Eye (tissue), 1 donor: Measurements from ENCODE around the gene PTTG1IP.
"Not testable (repeated sequence)": the region's sequence is repeated elsewhere in the genome, so short reads cannot be mapped to it uniquely, and the experiment has no call there.

Experiments used
- DNase-seq: peaks from one replicate; pipeline ENCODE4 v3.0.0-alpha.2; 2015

PTTG1IP gene

DNA sequence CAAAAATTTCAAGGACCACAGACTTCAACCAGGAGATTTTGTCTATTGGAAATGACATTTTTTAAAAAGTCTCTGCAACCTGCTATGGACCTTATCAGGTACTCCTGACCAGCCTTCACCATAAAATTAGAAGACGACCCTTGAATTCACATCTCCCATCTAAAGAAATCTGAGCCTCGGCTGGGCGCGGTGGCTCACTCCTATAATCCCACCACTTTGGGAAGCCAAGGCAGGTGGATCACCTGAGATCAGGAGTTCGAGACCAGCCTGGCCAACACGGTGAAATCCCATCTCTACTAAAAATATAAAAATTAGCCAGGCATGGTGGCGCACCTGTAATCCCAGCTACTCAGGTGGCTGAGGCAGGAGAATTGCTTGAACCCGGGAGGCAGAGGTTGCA lies 5.7 kb upstream of the PTTG1IP start:
- DNase-seq, result not testable (repeated sequence)

DNA sequence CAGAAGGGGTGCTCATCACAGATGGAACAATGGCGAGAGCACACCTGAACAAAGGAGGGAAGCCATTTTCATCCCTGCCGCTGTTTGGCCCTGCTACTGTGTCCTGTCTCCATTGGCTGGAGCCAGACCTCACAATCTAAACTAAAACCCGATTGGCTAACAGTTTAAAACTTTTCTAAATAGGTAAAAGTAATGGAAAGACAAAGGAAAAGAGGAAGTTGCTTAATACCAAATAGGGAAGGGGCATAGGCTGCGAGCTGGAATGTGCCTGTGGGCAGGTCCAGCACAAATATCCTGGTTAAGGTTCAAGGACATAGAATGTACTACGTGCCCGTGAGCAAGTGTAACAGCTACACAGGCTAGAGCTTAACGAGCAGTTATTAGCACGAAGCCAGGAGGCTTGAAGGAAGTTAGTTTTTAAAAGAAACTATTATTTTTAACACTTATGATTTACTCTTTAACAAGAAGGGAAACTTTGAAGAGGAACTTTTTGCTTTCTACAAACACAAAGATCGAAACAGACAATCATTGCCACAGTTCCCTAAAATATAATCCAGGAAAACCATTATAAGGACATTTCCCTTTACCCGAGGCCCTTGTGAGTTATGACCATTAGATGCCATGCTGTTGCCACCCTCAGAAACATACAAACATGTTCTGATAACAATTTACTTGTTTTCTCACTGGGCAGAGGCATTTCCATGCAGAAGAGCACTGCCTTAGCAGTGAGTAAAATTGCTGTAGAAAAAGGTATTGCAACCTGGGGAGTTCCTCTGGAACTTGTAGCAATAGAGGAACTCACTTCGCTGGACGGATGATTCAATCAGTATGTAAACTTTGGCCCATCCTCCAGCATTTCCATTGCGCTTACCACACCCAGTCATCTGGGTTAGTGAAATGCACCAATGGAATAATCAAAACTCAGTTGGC lies 4.8 kb upstream of the PTTG1IP start:
- no peak for DNase-seq

DNA sequence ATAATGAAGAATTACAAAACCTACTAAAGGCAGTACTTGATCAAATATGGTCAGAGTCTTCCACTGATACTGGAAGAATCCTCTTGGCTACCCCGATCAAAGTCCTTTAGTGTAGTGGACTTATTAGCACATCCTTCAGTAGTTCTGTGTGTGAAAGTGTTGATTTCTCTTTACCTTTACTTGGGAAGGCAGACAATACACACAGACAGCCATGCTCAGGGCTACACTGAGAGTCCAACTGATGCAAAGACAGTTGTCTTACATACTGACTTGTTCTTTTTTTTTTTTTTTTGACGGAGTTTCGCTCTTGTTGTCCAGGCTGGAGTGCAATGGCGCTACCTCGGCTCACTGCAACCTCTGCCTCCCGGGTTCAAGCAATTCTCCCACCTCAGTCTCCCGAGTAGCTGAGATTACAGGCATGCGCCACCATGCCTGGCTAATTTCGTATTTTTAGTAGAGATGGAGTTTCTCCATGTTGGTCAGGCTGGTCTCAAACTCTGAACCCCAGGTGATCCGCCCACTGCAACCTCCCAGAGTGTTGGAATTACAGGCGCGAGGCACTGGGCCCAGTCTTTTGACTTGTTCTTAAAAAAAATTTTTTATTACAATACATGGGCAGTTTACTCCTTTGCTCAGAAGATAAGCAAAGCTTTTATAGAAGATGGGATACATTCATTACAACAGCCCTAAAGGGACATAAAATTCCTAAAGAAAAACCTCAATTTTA lies 3.5 kb upstream of the PTTG1IP start:
- DNase-seq, result no peak

DNA sequence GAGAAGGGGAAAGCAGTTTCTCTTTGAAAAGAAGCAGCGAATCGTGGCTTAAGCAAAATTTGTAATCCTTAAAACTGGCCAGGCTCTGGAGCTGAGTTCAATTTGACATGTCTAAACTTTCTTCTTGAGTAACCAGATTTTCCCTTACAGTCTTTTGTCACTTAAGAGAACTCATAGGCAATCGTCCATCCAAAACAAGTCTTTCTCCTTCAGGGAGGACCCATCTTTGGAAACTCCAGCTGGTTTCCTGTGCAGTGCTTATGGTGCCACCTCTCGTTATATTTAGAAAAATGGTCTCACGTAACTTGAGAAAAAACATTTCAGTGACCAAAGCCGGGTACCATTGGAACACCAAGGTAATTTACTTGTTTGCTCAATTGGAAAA lies 1.8 kb upstream of the PTTG1IP start:
- DNase-seq, result peak; percentile 54

DNA sequence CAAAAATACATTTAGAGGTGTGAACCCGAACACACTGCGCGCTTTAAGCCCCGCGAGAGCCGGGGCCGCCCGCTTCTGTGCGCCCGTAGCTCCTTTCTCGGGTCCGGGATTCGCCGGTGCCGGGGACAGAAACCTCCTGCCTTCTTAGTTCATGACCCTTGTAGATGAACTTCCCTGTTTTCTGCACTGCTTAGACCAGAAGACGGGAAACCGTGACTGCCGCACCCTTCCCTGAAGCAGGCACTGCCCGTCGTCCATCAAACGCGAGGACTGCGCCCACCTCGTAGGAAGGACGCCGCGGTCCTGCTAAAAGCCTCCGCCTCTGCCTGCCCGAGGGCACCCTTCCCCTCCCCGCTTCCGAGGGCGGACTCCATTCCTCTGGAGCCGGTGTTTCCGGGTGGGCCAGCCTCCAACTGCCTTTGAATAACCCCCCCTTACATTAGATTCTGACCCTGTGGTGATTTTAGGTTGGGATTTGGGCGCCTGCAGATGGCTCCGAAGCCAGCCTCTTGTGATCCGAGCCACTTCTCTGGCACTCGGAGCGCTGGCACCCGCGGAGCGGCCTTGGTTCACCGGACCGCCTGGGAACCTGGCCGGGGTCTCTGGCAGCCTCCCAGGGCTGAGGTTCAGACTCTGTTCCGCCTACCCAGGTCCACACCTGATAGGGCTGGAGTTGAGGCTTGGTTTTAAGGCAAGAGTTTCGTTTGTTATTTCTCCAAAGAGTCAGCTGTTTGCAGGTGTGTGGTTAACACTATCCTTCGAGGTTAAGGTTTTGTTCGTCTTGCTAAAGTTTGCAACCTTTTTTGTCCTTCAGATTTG lies 1.2 kb upstream of the PTTG1IP start:
- DNase-seq, result no peak

DNA sequence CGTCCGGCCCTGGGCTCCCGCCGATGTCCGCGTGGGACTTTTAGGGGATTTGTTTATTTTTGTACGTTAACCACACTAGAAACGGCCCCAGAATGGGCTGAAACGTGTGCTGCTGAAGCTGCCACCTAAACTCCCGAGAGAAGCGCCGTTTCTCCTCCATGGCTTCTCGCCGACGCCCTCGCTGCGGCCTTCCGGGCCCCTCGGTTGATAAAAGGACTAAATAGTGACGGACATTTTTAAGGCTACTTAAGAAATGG lies 678 bp upstream of the PTTG1IP start:
- no peak for DNase-seq

DNA sequence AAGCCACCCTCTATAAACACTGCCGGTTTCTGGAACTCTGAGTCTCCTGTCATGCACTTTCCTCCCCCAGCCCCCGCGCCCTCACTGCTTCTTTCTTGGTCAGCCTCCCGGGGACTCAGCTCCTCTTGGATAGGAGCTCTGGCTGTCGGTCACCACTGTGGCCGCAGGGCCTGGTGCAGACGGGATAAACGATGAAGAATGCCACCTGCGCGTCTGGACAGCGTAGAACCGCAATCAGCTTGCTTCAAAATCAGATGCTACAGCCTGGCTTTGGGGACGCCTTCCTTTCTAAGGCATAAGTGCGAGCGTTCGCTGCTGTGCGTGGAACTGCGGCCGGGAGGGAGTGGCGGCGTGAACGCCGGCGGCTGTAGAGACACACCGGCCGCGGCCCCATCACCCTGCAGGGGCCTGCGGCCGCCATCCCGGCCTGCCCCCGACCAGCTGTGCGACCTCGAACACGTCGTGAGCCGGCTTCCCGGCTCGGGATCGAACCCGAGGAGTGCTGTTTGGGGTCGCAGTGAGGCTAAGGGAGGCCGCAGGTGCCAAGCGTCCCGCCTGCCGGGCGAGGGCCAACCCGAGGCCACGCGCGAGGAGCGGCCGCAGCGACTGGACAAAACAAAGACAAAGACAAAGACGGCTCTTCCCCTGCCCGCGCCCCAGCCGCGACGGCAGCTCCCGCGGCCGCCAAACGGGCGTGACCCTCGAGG lies 688 bp downstream of the PTTG1IP start:
- peak; percentile 73 for DNase-seq

DNA sequence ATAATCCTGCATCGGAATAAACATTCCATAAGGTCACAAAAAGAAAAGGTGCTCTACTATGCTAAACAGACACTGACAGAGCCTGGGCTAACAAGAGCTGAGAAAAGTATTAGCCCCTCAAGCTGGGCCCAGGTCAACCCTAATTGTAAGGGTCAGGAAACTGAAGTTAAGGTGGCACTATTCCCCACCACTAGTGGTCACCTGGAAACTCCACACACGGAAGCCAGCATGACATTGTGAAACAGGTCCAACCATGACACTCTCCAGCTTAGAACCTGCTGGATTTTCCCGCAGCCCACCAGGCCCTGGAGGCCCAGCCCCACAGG lies 1.2 kb downstream of the PTTG1IP start:
- DNase-seq, result no peak

DNA sequence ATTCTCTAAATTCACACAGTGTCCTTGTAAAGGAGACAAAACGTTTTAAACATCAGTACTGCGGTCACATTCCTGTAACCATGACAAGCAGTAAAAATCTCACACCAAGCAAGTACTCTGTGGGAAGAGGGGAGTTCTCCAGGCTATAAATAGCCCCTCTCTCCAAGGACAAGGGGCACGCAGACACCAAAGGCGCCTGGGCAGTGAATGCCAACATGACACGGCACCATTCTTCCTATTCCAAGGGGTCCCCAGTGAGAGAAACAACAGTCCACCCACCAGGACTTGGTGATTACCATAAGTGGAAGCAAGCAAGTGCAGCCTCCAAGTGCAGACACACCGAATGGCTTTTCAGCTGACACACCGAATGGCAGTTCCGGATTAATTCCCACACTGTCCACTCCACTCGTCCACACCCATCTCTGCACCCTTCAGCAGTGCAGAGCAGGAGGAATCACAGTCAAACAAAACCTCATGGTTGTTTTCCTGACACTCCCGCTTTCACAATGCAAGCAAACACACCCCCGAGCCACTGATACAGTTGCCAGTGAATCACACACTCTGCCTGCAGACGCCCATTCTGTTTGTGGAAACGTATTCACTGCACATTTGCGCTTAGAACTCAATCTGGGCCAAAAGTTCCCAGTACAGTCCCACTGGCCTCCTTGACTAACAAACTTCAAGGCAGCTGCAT lies 1.8 kb downstream of the PTTG1IP start:
- DNase-seq, result peak; percentile 10

DNA sequence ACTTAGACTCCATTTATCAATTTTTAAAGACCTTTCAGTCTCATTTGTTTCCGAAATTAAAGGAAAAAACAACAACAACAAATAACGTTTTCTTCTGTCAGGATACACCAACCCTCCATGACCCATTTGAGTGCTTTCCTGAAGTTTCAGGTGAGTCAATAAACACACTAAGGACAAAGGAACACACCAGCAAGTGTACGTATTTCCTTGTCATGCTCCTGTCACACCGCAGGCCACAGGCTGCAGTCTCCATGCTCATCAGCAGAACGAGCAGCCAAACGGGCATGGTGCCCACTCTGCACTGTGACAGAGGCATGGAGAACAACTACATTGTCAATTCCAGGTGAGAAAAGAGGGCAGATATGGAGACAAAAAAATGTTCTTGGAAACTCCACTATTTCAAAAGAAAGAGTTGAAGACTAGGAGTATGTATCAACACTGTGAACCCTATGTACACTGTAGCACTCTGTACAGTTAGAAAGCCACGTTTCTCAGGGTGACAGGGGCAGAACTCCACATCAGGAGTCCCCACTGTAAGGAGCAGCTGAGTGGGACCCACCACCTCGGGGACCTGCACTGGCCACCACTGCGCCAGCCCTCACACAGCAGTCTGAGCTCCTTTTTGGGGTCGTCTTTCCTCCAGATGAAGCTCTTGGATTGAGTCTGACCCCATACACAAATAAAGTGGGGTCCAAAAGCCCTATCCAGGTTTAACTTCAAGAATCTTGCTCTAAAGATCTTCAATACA lies 2.6 kb downstream of the PTTG1IP start:
- DNase-seq, result no peak

DNA sequence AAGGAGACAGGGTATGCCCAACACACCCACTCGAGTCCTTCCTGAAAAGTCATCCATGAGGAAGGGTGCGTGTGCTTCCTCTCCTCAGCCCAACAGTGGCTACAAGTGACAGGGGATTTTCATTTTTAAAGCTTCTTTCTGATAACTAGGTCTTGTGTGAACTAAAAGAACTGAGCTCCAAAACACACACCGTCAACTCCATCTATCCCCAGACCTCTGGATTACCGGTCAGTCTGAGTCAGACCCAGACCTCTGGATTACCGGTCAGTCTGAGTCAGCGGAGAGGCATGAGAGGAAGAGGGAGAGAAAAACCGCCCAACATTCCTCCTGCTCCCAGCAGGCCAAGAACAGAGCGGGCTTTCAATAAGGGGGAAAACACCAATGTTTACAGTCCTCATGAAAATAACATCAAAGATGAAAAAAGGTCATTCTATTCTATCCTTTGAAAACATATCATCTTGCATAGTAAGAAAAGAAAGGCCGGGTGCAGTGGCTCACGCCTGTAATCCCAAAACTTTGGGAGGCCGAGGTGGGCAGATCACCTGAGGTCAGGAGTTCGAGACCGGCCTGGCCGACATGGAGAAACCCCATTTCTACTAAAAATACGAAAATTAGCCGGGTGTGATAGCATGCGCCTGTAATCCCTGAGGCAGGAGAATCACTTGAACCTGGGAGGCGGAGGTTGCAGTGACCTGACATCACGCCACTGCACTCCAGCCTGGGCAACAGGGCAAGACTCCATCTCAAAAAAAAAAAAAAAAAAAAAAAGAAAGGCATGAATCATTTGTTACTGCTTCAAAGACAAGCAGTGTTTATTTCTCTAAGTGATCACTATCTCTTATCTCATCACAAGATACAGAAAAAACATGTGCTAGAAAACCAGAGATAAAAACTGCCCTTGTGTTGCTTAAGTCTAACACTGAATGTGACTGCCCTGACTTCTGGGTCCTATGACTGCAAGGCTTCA lies 3.4 kb downstream of the PTTG1IP start:
- DNase-seq, result peak; percentile 23

DNA sequence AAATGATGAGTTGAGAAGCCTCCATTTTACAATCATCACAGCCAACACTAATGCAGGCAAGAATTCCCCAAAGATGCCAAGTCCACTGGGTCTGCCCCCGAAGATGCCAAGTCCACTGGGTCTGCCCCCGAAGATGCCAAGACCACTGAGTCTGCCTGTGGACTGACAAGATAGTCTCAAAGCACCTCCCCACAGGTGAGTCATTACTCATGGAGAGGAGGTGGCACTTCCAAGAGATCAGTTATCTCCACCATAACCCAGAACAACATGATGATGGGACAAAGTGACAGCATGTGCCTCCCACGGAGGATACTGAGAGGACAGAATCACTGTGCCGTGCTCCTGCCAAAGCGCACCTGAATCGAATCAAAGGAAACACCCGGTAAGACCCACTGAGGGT lies 4.8 kb downstream of the PTTG1IP start:
- DNase-seq, result no peak

DNA sequence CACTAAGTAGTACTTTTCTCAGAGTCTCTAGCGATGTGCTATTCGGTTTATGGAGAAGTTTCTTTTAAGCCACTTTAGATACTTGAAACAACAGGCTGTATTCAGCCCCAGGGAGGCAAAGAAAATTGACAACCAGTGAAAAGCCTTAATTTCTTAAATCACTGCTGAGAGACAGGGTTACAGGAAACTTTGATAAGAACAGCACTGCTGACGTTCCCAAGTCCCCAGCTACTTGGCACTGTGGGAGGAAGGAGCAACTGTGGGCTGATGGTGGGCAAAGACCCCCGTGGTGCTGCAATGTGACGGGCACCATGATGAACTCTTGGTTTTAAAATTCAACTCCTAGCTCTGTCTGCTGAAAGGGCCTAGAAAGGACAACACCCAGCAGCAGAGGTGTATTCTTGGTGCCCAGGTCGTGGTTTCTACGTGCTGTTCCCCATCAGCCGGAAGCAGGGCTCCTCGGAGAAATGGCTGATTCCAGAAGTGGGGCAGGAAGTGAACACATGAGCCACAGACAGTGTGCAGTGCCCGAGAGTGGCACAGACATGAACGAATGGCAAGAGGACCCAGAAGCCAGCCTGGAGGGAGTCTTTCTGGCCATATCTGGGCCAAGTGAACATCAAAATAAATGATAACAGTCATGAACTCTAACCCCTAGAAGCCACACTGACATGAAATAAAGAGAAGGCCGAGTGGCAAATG lies 5.3 kb downstream of the PTTG1IP start:
- DNase-seq, result no peak

DNA sequence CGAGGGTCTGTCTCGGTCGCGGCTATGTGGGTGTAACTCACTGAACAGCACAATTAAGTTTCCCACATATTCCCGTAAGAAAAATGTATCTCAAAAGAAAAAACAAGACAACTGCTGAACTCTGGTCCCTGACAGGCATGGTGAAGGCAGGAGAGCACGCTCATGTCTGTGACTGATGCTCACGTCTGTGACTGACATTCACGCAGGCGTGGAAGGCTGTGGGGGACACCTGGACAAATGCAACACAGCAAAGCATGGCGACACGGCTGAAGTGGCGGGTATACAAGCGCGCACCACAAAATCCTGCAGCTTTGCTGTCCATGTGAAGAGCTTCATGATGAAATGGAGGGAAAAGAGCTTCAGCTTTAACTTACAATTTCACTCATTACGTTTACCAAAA lies 6.0 kb downstream of the PTTG1IP start:
- no peak for DNase-seq

DNA sequence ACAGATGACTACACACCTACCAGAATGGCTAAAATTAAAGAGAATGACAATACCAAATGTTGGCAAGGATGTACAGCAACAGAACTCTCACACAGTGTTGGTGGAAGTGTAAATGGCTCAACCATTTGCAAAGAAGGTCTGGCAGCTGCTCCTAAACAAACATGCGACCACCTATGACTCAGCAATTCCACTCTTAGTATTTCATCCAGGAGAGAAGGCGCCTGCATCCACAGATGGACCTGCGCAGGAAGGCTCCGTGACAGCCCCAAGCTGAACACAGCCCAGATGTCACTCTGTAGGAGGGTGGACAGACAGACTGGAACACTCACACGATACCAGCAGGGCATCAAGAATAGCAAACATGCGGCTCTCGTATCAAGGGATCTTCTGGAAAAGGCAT lies 6.7 kb downstream of the PTTG1IP start:
- peak; percentile 8 for DNase-seq

DNA sequence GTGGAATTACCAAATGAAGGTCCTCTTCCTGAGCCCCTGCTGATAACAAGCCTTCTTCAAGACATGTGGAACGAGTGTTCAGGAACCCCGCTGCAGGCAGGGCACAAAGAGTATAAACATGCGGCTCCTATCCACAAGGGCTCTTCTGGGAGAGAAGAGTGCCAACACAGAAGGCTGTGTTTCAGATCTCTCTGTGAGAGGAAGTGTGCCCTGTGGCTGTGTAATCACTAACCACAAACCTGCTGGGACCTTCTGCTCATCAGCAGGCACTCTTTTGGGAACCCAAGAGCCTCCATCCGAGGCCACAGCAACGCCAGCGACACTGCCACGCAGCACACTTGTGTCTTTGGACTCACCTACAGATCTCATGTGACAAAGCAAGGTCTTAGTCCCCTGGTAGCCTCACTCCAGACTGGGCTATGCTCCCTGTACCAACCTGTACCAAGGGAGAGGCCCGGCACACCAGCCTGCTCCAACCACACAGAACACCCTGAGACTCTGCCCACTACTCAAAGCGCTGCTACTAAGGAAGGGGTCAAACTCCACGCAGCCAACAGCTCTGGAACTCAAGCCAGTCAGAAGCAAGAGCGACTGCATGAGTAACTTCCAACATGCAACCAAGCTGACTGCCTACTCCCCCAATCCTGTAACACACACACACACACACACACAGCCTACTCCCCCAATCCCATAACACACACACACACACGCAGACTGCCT lies 7.8 kb downstream of the PTTG1IP start:
- no peak for DNase-seq

DNA sequence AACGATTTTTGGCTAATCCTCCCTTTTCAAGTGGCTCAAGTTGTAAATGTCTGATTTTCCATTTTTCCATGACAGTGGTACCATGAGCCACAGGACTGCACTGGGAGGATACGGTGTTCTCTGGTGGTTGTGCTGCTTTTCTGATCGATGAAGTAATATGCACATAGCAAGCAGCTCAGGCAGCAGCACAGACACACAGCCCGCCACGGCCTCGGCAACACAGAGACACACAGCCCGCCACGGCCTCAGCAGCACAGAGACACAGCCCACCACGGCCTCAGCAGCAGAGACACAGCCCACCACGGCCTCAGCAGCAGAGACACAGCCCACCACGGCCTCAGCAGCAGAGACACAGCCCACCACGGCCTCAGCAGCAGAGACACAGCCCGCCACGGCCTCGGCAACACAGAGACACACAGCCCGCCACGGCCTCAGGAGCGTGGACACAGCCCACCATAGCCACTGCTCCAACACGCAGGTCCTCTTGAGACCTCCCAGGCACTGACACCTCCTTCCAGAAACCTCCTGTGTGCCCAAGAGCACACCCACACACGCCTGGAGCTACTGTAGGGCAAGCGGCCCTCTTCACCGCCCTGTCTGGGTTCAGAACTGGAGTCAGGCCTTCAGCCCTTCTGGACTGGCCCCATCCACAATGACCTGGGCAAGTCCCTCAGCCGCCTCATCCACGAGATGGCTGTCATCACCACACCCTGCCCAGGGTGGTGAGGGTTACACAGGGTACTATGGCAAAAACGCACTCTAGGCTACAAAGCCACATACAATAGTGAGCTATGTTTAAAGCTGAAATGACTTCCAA lies 10.4 kb downstream of the PTTG1IP start:
- no peak for DNase-seq

DNA sequence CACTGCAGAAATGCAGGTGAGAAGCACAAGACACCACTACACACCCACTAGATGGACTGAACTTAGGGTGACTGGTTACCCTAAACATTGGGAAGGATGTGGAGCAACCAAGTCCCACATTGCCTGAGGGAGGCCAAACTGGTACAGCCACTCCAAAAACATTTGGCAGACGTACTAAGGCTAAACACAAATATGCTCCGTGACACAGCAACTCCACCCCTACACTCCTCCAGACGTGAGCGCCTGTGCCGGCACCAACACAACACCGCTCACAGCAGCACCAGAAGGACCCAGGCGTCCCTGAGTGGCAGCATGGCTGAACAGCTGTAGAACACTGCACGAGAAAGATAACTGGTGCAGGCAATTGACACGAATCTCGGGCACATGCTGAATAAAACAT lies 14.7 kb downstream of the PTTG1IP start:
- DNase-seq, result no peak
